ENCODE data around the gene ARHGEF16. TPM values are rescaled to one million over a fixed set of nuclear protein-coding genes. Genes with fewer than 3 reads are reported as not detected.

Gene ARHGEF16
- total RNA-seq, 6 donors from 2014 or later: 11.9 to 28.9 (median 13.4) TPM

- DNase-seq (peak in 1 of 2 donors; percentile 76), ATAC-seq (ENCODE audit: low FRiP score in 2 of 2) (no peak)
- no peaks in the 10 kb centered on the region for H3K27me3 ChIP-seq
- no peaks in the 10 kb centered on the region for H3K9me3 ChIP-seq
- H3K36me3 ChIP-seq: no peaks in the 10 kb centered on the region
- H3K4me1 ChIP-seq: no peaks in the 10 kb centered on the region
- no peak overlapping the region for H3K4me3 ChIP-seq
- H3K27ac ChIP-seq: no peak overlapping the region
- 63 to 92% methylated on average over 1 to 16 of the region's 16 CpGs for WGBS, 2 donors
- TF ChIP-seq EP300 (IDR thresholded peaks at IDR 0.05): no peak
- TF ChIP-seq POLR2AphosphoS5 (IDR thresholded peaks at IDR 0.05): no peak
- TF ChIP-seq POLR2A (IDR thresholded peaks at IDR 0.05): no peak
- no peak for TF ChIP-seq CTCF (IDR thresholded peaks at IDR 0.05)
Observed at GRCh38 chr1:3476666-3477065, 22.2 kb downstream of the ARHGEF16 start.

GRCh38 chr1:3477241-3477995 lies 23.0 kb downstream of the ARHGEF16 start:
- WGBS, 2 donors: 72 to 78% methylated on average over 17 to 21 of the region's 28 CpGs
- DNase-seq (peak in 1 of 2 donors; percentile 60), ATAC-seq (ENCODE audit: low FRiP score in 2 of 2) (no peak)
- H3K36me3 ChIP-seq: no peaks in the 10 kb centered on the region
- TF ChIP-seq POLR2A (IDR thresholded peaks at IDR 0.05) (no peak), POLR2AphosphoS5 (IDR thresholded peaks at IDR 0.05) (no peak), EP300 (IDR thresholded peaks at IDR 0.05) (no peak), CTCF (IDR thresholded peaks at IDR 0.05) (no peak)
- H3K4me3 ChIP-seq: no peak overlapping the region
- H3K27ac ChIP-seq: no peak overlapping the region
- H3K27me3 ChIP-seq: no peaks in the 10 kb centered on the region
- H3K9me3 ChIP-seq: no peaks in the 10 kb centered on the region
- H3K4me1 ChIP-seq: no peaks in the 10 kb centered on the region

- no peak for TF ChIP-seq POLR2AphosphoS5 (IDR thresholded peaks at IDR 0.05)
- no peak for TF ChIP-seq CTCF (IDR thresholded peaks at IDR 0.05)
- no peak for TF ChIP-seq EP300 (IDR thresholded peaks at IDR 0.05)
- no peak for TF ChIP-seq POLR2A (IDR thresholded peaks at IDR 0.05)
- no peaks in the 10 kb centered on the region for H3K4me1 ChIP-seq
- H3K4me3 ChIP-seq: no peak overlapping the region
- H3K27me3 ChIP-seq: no peaks in the 10 kb centered on the region
- peak in 1 of 2 donors; percentile 80 for DNase-seq
- H3K36me3 ChIP-seq: no peaks in the 10 kb centered on the region
- H3K9me3 ChIP-seq: no peaks in the 10 kb centered on the region
- H3K27ac ChIP-seq: no peak overlapping the region
- 61 to 82% methylated on average over 5 to 24 of the region's 24 CpGs for WGBS, 2 donors
- no peak for ATAC-seq (ENCODE audit: low FRiP score in 2 of 2)
Observed at GRCh38 chr1:3478187-3478586, 23.7 kb downstream of the ARHGEF16 start.

- Histone ChIP-seq H3K27ac (no peak overlapping the region), H3K36me3 (no peaks in the 10 kb centered on the region), H3K4me1 (peaks cover 0 to 5% (median 2%) of the 10 kb centered on the region in 4 donors), H3K4me3 (no peak overlapping the region), H3K27me3 (no peaks in the 10 kb centered on the region), H3K9me3 (no peaks in the 10 kb centered on the region)
- 80 to 90% methylated on average over 4 to 27 of the region's 30 CpGs for WGBS, 2 donors
- TF ChIP-seq EP300 (IDR thresholded peaks at IDR 0.05) (no peak), POLR2A (IDR thresholded peaks at IDR 0.05) (no peak), CTCF (IDR thresholded peaks at IDR 0.05) (no peak), POLR2AphosphoS5 (IDR thresholded peaks at IDR 0.05) (no peak)
- ATAC-seq (ENCODE audit: low FRiP score in 2 of 2) (no peak), DNase-seq (peak in 1 of 2 donors; percentile 85)
Observed at GRCh38 chr1:3479511-3480368, 25.3 kb downstream of the ARHGEF16 start.
